Neuron (in vitro differentiated cells): ENCODE results near the gene GYG2.
A peak's percentile ranks its signal among the peaks of the same experiment; 100 is the strongest.
"Not testable (repeated sequence)": the region's sequence is repeated elsewhere in the genome, so short reads cannot be mapped to it uniquely, and the experiment has no call there.

ENCODE experiments used
- H2AFZ ChIP-seq: one replicate; pipeline ENCODE4 v1.6.1; 2013; ENCODE audit warnings: low read depth, mild to moderate bottlenecking, inconsistent platforms, low read length, moderate library complexity
- H3K27me3 ChIP-seq: one replicate; pipeline ENCODE4 v1.6.1; 2013; ENCODE audit warnings: low read length; ENCODE audit not compliant: insufficient read depth
- H3K36me3 ChIP-seq: one replicate; pipeline ENCODE4 v1.6.1; 2013; ENCODE audit warnings: low read length; ENCODE audit not compliant: insufficient read depth
- H3K4me1 ChIP-seq: one replicate; pipeline ENCODE4 v1.6.1; 2013; ENCODE audit warnings: low read length; ENCODE audit not compliant: insufficient read depth
- H3K4me3 ChIP-seq: 2 replicates; pipeline ENCODE4 v1.5.1; 2013; ENCODE audit warnings: mild to moderate bottlenecking, low read length, moderate library complexity
- H3K9me3 ChIP-seq: one replicate; pipeline ENCODE4 v1.6.1; 2013; ENCODE audit warnings: low read length

Gene GYG2

DNA sequence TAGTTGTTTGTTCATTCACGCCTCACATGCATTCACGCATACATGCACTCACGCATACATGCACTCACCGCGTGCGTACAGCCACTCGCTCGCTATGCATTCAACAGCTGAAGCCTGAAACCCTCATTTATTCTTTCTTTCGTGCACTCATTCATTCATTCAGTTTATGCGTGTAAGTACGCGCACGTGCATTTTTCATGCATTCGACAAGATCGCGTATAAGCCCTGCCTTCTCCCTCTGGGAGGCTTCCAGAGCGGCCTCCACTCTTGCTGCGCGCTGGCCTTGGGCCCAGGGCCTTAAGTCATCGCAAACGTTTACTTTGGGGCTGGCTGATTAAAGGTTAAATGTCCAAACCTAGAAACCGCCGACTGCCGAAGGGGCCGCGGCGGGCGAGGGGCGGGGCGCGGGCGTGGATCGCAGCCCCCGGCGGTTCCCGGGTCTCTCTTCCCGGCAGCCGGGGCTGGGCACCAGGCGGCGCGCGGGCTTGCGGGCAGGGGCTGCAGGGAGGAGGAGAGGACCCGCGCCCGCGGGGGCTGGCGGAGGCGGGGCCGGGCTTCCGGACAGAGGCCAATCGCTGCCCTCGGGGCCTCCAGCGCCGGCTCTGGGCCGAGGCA, at the start of gene GYG2:
GYG2 (plus strand) TSS at position 587 of the 615 bp plus-strand sequence. CDS start 1,259 bp downstream, outside the sequence.
- Histone ChIP-seq H3K9me3 (peaks cover 8% of the 10 kb centered on the region), H2AFZ (peak within 1 kb of the TSS; percentile 17), H3K4me3 (peak within 1 kb of the TSS; percentile 63), H3K4me1 (peaks cover 19% of the 10 kb centered on the region), H3K27me3 (no peaks in the 10 kb centered on the region), H3K36me3 (peaks cover 10% of the 10 kb centered on the region)

DNA sequence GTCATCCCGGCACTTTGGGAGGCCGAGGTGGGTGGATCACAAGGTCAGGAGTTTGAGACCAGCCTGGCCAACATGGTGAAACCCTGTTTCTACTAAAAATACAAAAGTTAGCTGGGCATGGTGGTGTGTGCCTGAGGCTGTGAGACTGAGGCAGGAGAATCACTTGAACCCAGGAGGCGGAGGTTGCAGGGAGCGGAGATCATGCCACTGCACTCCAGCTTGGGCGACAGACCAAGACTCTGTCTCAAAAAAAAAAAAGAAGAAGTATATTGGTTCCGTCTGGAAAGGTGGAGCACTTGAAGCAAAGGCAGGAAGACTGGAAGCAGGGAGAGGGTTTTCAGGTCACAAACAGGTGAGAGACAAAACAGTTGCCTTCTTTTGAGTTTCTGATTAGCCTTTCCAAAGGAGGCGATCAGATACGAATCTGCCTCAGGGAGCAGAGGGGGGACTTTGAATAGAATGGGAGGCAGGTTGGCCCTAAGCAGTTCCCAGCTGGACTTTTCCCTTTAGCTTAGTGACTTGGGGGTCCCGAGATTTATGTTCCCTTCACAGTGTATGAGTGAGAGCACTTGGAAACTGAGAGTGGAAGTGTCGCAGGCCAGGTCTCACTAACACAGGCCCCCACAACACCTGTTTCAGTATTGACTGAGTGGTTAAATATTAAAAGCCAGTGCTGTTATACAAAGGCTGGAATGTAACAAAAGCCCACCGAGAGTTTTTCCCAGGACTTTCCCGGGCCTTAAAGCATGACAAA, 48.1 kb upstream of the GYG2 start:
- not testable (repeated sequence) for H2AFZ ChIP-seq

DNA sequence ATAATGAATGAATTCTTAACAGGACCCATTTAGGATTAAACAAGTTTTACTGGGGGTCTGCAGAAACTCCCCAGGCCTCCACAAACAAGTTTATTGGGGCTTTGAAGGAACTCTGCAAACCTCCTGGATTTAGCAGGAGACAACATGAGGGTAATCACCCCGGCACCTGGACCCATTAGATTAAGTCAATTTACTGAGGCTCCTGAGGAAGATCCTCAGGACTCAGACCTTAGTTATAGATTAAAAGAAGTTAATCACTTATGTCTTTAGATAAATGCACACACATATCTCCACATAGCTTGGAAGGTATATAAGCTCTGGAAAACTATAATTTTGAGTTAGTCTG, 47.5 kb upstream of the GYG2 start:
- Histone ChIP-seq H3K4me1 (peaks cover 3% of the 10 kb centered on the region), H2AFZ (no peak overlapping the region), H3K36me3 (no peaks in the 10 kb centered on the region), H3K4me3 (no peak overlapping the region), H3K27me3 (no peaks in the 10 kb centered on the region), H3K9me3 (no peaks in the 10 kb centered on the region)

More for the DNA sequence above, 48.1 kb upstream of the GYG2 start:
- not testable (repeated sequence) for H3K4me3 ChIP-seq, H3K27me3 ChIP-seq, H3K9me3 ChIP-seq, H3K36me3 ChIP-seq, H3K4me1 ChIP-seq

DNA sequence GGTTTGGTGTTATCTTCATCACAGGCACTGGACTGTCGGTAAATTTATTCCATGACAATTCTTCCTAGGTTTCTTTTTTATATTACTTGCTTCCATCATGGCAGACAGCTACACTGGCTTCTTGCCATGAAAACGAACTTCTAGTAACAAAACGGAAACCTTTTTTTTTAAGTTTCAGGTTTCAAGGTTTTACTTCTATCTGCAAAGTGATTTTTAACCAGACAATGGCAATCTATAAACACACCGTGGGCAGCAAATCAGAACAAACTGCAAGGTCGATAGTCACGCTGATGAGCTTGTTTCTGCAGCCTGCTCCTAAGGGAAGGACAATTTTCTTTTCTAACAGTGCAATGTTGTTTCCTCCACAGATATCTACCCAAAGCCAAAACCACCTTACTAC, 47.0 kb upstream of the GYG2 start:
- no peaks in the 10 kb centered on the region for H3K9me3 ChIP-seq
- no peak overlapping the region for H2AFZ ChIP-seq
- no peak overlapping the region for H3K4me3 ChIP-seq
- no peaks in the 10 kb centered on the region for H3K27me3 ChIP-seq
- H3K36me3 ChIP-seq = no peaks in the 10 kb centered on the region
- peaks cover 3% of the 10 kb centered on the region for H3K4me1 ChIP-seq

DNA sequence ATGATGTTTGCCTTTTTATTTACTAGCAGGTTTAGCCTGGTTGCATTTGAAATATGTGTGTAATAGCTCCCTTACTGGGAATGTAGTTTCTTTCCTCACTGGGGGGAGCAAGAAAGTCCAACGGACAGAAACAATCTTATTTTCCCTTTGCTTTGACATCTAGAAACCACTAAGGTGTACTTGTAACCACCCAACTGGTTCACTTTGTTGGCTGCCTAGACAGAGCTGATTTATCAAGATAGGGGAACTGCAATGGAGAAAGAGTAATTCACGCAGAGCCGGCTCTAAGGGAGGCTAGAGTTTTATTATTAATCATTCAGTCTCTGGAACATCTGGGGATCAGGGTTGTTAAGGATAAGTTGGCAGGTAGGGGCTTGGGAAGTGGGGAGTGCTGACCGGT, 46.6 kb upstream of the GYG2 start:
- Histone ChIP-seq H3K27me3 (no peaks in the 10 kb centered on the region), H3K4me3 (no peak overlapping the region), H3K4me1 (peaks cover 3% of the 10 kb centered on the region), H2AFZ (no peak overlapping the region), H3K9me3 (no peaks in the 10 kb centered on the region), H3K36me3 (no peaks in the 10 kb centered on the region)

DNA sequence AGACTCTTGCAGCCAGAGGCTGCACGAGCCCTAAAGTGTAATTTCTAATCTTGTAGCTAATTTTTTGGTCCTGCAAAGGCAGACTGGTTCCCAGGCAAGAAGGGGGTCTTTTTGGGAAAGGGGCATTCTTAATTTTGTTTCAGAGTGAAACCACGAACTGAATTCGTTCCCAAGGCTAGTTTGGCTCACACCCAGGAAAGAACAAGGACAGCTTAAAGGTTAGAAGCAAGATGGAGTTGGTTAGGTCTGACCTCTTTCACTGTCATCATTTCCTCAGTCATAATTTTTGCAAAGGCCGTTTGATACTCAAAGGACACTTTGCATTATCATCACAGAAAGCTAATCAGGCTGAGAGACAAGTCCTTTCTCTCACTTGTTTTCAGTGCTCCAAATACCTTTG, 46.0 kb upstream of the GYG2 start:
- Histone ChIP-seq H3K9me3 (no peaks in the 10 kb centered on the region), H3K27me3 (no peaks in the 10 kb centered on the region), H2AFZ (no peak overlapping the region), H3K4me3 (no peak overlapping the region), H3K4me1 (peaks cover 3% of the 10 kb centered on the region), H3K36me3 (no peaks in the 10 kb centered on the region)

- H3K4me3 ChIP-seq = no peak overlapping the region
- peaks cover 3% of the 10 kb centered on the region for H3K4me1 ChIP-seq
- no peaks in the 10 kb centered on the region for H3K27me3 ChIP-seq
- H2AFZ ChIP-seq = no peak overlapping the region
- H3K36me3 ChIP-seq = no peaks in the 10 kb centered on the region
- H3K9me3 ChIP-seq = no peaks in the 10 kb centered on the region
Observed at GRCh38 chrX:2784026-2784425, 44.7 kb upstream of the GYG2 start.

GRCh38 chrX:2785538-2785937, 43.2 kb upstream of the GYG2 start:
- Histone ChIP-seq H3K4me3 (no peak overlapping the region), H3K9me3 (no peaks in the 10 kb centered on the region), H2AFZ (no peak overlapping the region), H3K27me3 (no peaks in the 10 kb centered on the region), H3K4me1 (peaks cover 3% of the 10 kb centered on the region), H3K36me3 (no peaks in the 10 kb centered on the region)

DNA sequence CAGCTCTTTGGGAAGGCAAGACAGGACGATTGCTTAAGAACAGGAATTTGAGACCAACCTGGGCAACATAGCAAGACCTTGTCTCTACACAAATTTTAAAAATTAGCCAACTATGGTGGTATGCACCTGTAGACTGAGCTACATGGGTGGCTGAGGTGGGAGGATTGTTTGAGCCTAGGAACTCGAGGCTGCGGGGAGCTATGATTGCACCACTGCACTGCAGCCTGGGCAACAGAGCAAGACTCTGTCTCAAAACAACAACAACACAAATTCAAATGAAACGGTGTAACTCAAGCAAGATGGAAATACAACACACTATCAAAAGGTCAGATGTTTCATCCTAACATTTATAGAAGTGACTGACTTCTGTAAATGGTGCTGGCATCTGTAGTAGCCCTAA, 39.8 kb upstream of the GYG2 start:
- H2AFZ ChIP-seq = no peak overlapping the region
- H3K4me1 ChIP-seq = peaks cover 6% of the 10 kb centered on the region
- H3K27me3 ChIP-seq = no peaks in the 10 kb centered on the region
- no peaks in the 10 kb centered on the region for H3K36me3 ChIP-seq
- no peak overlapping the region for H3K4me3 ChIP-seq
- H3K9me3 ChIP-seq = no peaks in the 10 kb centered on the region

- Histone ChIP-seq H3K36me3 (no peaks in the 10 kb centered on the region), H3K4me3 (no peak overlapping the region), H3K4me1 (peaks cover 6% of the 10 kb centered on the region), H3K9me3 (no peaks in the 10 kb centered on the region), H2AFZ (no peak overlapping the region), H3K27me3 (no peaks in the 10 kb centered on the region)
Observed at GRCh38 chrX:2789569-2789968, 39.2 kb upstream of the GYG2 start.

GRCh38 chrX:2793752-2794151, 35.0 kb upstream of the GYG2 start:
- H3K27me3 ChIP-seq = no peaks in the 10 kb centered on the region
- no peak overlapping the region for H3K4me3 ChIP-seq
- no peaks in the 10 kb centered on the region for H3K9me3 ChIP-seq
- H2AFZ ChIP-seq = no peak overlapping the region
- peaks cover 2% of the 10 kb centered on the region for H3K4me1 ChIP-seq
- no peaks in the 10 kb centered on the region for H3K36me3 ChIP-seq

DNA sequence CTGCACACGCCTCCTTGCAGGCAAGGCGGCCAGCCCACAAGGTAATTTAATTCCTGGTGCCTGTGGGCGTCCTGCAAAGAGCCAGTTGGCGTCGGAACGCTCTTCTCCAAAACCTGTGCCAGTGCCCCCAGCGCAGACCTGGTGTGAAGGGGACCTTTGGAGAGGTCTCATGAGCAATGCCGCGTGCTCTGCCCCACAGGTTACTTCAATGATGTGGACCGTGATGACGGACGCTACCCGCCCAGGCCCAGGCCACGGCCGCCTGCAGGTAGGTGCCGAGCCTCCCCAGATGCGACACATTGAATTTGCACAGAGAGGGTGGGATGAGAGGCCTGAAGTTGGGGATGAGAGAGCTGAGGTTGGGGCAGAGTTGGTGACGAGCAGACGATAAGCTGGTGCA, 34.4 kb upstream of the GYG2 start:
- Histone ChIP-seq H3K36me3 (no peaks in the 10 kb centered on the region), H3K4me3 (no peak overlapping the region), H3K27me3 (no peaks in the 10 kb centered on the region), H3K4me1 (peaks cover 4% of the 10 kb centered on the region), H2AFZ (no peak overlapping the region), H3K9me3 (no peaks in the 10 kb centered on the region)

- H3K4me3 ChIP-seq, H3K36me3 ChIP-seq, H3K4me1 ChIP-seq, H3K9me3 ChIP-seq, H2AFZ ChIP-seq, H3K27me3 ChIP-seq: not testable (repeated sequence)
Observed at GRCh38 chrX:2796808-2797207, 31.9 kb upstream of the GYG2 start.

DNA sequence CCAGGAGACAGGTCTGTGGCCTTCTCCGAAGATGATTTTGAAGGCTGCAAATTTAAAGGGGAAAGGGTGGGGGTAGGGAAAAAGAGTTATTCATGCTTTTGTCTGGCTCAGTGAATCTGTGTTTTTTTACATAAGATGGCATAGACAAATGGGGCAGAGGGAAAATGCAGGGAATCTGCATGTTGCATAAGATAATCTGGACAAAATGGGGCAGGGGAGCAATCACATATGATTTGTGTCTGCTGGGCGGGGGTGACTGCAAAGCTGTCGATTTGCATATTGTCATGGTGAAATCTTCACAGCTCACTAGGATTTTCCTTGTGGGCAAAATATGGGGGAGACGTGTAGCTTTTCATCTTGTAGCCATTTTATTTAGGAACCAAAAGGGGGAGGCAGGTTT, 29.4 kb upstream of the GYG2 start:
- Histone ChIP-seq H2AFZ (no peak overlapping the region), H3K27me3 (no peaks in the 10 kb centered on the region), H3K9me3 (no peaks in the 10 kb centered on the region), H3K4me3 (no peak overlapping the region), H3K36me3 (no peaks in the 10 kb centered on the region), H3K4me1 (peaks cover 3% of the 10 kb centered on the region)
